ENCODE results near the gene WDR70.

WDR70 gene

DNA sequence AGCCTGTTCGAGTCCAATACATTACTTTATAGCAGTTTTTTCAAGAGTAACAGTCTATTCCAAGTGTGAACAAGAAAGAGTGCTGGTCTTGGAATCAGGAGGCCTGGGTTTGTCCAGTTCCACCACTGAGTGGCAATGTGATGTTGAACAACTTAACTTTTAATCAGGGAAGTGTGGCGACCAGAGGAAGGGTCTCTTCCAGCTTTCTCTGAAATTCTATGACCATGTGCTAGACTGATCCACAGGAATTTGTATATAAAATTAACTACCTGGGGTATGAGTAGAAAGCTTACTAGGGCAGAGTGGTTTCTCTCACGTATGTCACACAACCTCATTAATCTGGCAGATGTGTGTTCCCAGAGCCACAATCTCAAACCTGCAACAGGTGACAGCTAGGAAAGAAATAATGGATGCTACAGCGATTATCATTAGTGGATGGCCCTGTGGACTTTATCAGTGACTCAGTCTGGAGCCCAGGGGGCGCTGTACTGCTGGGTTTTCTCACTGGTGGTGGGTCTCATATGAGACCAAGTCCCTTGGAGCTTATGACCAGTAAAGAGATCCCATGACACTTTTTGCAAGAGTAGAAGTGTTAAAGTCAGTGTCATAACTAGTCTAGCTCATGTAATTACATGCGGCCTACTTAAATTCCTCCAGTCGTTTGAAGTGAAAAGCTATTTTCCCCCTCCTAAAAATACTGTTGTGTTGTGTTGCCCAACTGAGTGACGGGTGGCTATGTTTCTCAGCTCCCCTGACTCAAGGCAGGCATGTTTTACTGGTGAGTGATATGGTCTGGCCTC is 344.2 kb downstream of the WDR70 start:
- DNase-seq (ENCODE audit: low spot score), result peak; percentile 28

DNA sequence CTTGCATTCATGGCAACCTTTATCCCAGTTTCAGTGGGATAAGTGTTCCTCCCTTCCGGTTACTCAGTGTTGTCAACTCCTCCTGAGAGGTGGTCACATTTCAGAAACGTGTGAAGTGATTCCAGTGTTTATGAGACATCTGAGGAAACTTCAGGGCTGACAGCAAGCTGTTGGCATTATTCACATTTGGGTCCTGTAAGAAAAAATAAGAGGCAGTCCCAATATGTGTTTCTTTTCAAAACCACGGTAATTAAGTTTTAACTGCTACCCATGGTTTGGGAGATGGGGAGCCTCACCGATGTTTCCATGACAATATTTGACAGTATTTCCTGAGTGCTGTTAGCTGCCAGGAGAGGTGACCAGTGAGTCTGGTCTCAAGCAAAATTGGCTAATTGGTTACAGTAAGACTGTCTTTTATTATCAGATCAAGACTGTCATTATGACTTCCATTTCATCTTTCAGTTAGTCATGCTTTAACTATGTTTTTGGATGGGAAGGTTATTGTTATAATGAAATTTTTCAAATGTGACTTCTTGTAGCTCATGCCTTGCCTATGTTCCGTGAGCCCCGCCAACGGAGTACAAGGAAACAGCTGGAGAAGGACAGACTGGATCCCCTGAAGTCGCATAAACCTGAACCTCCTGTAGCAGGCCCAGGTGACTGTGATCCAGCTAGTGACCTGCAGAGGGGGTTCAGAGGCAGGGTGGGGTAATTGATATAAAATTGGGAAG is 345.4 kb downstream of the WDR70 start:
- DNase-seq (ENCODE audit: low spot score), result no peak

DNA sequence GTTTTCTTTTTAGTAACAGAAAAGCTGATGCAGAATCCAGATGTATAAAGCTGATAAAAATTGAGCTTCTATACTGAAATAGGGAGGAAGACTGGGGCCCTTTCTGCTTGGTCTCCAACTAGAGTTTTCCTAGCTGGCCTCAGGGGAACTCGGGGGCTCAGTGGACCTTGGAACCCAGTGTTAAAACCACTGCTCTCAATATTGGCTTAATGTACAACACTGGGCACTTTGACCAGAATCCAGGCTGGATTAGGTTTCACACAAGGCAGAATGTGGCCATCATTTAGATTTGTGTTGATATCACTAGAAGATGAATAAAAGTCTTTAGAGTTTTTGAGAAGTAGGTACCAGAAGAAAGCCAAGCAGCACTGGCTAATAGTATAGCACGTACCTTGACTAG is 346.1 kb downstream of the WDR70 start:
- DNase-seq (ENCODE audit: low spot score), result no peak

DNA sequence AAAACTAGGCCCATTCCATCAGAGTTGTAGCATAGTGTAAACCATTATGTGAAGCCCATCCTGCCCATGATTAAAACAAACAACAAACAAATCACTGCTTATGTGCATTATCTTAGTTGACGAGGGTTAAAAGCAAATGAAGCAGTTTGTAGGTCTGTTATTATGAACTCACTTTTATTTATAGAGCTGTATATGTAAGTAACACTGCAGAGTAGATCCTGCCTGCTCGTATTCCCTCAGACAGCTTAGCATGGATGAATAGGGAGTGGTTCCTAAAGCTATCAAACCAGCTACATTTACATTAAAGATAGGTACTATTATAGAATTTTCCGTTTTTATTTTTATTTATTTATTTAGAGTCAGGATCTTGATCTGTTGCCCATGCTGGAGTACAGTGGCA is 348.1 kb downstream of the WDR70 start:
- DNase-seq (ENCODE audit: low spot score), result no peak

DNA sequence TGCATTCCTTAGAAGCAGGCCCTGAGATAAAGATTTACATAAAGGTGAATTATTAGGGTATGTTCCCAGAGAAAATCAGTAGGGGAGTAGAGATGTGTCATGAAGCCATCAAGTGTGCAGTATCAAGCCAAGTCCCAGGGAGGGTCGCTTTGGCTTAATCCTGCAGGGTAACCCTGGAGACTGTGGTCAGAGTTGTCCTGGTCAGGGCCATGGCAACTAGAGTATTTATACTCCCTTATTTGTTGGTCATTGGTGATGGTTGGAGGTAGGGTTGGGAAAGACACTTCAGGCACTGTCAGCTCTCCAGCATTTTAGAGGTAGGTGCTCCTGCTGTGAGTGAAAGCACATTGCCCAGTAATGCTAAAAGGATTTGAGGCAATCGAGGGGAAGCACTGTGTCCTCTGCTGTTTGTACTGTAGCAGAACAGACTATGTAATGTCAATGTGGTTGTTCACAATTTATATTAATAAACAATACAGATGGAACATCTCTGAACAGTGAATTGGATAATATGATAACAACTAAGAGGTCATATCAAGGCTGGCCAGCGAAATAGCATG is 351.9 kb downstream of the WDR70 start:
- no peak for DNase-seq (ENCODE audit: low spot score)

DNA sequence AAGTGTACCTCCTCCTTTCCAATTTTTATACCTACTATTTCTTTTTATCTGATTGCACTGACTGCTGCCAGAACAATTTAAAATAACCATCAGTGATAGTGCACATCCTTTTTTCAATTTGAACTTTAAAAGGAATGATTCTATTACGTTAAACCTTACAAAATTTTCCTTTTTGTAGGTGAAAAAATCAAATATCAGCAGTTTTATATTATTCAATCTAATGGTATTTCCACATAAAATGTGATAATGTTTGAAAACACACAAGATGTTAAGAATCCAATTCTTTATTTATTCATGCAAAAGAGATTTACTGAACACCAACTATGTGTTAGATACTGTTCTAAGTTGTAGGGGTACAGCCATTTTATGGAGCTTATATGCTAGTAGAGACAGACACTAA is 355.0 kb downstream of the WDR70 start:
- no peak for DNase-seq (ENCODE audit: low spot score)

DNA sequence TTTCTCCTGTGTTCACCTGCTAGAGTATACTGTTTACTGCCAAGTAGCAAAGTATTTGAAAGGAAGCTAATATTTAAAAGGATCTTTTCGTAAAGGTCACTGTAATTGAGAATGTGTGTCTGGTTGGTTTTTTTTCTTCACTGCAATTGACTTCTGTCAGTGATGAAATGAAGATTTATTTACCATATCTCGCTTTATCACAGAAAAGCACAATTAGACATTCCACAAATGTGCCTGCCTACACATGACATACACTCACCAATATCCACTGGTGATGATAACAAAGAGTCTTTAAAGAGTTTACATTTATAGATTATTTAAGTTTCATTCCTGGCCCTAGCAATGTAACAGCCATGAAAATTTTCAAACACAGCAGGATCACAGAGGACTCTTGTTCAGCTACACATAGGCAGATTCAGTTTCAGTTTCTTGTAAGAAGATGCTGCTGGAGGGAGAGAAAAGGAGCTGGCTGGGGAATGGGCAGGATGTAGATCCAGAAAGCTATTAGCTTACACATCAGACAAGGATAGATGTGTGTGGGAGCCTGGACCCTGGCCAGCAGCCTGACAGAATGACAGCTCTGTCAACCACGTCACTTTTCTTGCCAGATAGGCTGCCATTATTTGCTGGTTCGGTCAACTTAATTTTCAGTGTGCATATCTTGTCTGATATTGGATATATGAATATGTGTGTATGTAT is 356.7 kb downstream of the WDR70 start:
- DNase-seq (ENCODE audit: low spot score), result peak; percentile 79

DNA sequence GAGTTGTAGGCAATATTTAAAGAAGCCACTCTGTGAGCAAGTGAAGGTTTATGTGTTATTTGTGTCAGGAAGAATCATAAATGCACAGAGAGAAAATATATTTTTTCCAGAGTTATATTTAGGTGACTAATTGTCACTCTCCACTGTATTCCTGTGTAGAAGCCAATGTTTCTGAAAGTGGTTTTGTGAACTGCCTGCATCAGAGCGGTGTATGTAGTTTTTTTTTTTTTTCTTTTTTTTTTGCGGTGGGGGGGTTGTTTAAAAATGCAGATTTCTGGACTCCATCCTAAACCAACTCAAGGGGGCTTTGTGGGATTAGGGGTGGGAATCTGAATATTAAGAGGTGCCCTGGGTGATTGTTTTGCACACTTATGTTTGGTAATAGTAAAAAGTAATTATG is 357.3 kb downstream of the WDR70 start:
- DNase-seq (ENCODE audit: low spot score), result no peak

DNA sequence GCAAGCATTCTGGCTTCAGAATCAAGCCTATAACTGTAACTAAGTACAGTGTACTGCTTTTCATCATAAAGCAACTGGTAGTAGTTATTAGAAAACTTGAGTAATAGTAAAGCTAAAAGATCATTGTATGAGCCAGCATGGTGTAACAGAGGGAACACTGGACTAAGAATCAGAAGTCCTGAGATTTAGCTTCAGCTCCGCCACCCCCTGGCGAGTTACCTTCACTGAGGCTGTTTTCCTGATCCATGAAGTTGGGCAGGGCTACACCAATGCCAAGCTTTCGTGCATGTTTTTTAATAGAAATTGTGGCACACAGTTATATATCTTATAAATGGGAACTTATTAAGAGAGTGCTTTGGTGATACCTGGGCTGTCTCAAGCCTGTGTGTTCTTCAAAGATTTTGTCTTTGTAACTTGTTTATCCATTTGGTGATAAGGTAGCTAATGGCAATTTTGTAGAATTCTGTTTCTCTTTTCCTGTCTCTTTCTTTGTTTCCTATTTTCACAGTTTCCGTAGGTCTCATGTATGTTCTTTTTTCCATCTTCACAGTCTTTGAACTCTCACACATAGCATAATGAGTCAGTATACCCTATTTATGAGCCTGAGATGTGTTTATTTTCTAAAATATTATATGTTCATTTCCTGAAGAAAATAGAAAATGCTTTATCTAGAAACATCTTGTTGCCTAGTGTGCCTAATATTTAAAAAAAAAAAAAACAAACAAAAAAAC is 358.4 kb downstream of the WDR70 start:
- no peak for DNase-seq (ENCODE audit: low spot score)

DNA sequence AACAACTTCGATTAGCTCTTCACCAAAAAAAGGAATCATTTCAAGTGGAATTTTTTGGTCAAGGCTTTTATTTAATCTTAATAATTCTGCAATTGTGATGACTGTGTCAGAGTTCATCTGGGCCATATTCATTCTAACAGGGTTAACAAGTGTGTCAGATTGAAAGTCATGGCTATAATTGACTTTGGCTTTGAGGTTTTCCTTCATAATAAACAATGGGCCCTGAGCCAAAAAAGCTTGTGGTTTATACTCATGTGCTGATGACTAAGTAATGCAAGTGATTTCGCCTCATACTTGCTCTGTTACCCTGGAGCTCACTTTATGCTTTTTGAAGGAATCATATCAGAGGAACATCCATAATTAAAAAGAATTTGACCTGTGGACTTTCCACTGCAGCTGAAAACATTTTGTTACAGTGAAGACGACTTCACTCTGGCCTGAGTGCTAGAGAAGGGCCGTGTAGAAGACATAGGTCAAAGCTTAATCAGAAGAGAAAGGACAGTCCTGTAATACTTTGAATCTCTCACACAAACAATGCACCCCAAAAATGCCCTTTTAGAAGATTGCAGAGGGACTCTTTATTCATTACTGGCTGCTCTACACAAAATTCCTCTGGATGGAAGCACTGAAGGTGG is 359.1 kb downstream of the WDR70 start:
- no peak for DNase-seq (ENCODE audit: low spot score)

DNA sequence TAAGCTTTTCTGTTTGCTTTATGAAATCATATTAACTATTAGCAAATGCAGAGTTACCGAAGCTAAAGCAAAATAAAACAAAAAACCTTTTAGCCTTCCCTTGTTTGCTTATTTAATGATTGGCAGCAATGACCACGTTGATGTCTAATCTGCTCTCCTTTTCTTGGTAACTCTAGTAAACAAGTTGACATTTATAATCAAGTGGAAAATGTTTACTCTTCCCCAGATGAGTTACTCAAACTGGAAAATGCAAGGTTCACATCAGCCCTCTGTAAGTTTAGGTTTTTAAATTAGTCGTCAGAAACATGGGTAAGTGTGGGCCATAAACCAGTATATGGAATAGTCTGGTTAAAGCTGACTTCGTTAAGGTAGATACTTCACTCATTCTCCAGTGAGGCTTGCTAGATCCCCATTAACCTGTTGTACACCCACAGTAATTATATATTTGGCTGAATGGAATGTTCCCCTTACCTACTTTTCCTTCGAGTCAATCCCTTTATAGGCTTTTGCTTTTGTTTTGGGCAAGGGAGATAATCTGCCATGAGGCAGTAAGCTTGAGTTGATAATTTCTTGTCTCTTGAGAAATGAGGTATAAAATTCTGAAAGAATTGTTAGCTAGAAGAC is 359.9 kb downstream of the WDR70 start:
- DNase-seq (ENCODE audit: low spot score), result no peak

DNA sequence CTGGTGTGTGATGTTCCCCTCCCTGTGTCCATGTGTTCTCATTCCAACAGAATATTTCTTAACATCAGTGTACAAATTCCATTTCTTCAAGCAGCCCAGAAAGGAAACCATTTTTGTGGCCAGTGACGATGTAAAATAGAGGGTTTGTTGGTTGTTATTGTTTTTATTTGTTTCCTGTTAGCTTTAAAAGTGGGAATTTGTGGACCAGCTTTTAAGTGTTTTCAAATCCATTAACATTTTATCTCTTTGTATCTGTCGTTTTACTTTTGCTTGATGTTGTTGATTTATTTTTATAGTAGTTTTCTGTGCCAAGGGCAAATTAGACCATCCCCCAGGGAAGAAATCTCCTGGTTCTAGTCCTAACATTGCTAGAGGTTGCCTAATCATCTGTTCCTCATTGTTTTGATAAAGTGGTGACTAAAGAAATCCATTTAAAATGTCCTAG is 360.7 kb downstream of the WDR70 start:
- no peak for DNase-seq (ENCODE audit: low spot score)

DNA sequence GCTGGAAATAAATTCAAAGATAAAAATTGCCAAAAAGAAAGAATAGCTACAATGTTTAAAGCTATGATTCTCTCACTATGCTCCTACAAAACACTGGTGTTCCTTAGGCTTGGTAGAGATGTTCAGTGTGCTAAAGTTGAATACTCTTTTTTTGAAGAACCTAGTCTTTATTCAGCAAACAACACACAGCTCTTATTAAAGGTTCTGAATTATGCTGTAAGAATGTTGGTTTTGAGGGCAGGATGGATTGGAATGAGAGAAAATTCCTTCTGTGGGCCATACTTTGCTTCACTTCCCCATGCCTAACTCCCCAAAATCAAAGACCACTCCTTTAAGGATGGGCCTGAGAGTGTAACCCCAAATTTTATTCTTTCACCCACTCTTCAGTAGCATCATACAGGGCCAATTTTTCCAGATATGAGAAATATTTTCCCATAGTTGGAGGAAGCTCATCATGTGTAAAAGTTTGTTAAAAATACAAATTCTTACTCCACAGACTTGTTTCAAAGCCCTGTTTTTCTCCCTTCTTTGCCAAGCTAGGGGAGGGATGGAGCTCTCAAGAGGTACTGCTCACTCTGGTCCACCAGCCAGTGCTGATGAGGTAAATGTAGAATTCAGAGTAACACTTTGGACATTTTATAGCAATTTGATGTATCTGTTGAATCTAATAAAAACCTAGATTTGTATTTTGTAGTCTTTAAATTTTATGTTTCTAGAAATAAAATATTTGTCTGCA is 361.4 kb downstream of the WDR70 start:
- DNase-seq (ENCODE audit: low spot score), result no peak

DNA sequence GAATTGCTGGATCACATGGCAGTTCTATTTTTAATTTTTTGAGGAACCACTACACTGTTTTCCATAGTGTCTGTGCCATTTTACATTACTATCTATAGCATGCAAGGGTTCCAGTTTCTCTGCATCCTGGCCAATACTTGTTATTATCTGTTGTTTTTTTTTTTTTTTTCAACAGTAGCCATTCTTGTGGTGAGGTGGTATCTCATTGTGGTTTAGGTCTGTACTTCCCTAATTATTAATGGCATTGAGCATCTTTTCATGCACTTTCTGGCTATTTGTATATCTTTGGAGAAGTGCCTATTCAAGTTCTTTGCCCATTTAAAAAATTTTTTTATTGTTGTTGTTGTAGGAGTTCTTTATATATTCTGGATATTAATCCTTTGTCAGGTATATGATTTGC is 363.0 kb downstream of the WDR70 start:
- no peak for DNase-seq (ENCODE audit: low spot score)

DNA sequence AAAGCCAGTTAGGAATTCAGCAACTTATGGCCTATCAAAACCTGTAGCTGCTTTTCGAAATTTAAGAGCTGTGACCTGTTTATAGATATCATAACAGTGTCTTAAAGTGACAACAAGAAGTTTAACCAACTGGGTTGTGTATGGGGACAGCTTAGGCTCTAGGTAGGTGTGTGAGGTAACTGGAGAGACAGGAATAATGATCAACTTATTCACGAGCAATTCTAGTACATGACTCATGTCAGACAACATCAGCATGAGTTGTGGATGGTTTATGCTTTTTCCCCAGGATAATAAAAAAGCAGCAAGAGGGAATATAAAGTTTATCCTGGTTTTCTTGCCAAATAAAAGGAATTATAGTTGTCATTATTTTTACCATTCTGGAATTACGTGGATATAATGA is 372.1 kb downstream of the WDR70 start:
- no peak for DNase-seq (ENCODE audit: low spot score)

DNA sequence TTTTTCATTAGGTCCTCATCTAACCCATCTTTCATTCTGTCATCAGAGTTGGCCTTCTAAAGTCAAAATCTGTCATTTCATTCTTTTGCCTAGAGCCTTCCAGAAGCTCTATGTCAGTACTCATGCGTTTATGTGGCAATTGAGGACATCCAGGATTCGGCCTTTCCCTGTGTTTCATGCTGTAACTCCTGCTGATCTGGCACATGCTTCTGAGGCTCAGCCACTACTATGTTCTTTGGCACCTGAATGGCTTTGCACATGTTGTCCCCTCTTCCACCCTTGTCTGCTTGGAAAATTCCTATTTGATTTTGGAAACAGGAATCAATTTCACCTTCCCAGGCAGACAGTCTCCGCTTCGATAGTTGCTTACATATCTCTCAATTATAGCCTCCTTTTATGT is 375.9 kb downstream of the WDR70 start:
- no peak for DNase-seq (ENCODE audit: low spot score)

DNA sequence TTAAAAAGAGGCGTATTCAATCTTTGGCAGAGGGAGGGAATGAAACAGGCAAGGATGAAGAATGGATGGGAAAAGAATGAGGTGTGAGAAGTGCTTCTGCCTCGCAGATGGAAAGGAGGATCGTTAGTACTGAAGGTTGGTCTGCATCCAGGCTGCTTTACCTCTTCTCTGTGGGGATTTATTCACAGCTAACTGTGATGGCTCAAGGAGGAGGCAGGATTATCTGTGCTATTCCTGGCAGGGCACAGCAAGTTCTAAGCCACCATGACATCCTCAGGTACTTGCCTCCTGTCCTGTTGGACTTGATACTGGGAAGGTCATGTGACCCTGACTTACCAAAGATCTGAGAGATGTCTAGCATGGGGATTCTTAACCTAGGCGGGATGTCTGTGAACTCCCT is 376.5 kb downstream of the WDR70 start:
- DNase-seq (ENCODE audit: low spot score), result no peak

DNA sequence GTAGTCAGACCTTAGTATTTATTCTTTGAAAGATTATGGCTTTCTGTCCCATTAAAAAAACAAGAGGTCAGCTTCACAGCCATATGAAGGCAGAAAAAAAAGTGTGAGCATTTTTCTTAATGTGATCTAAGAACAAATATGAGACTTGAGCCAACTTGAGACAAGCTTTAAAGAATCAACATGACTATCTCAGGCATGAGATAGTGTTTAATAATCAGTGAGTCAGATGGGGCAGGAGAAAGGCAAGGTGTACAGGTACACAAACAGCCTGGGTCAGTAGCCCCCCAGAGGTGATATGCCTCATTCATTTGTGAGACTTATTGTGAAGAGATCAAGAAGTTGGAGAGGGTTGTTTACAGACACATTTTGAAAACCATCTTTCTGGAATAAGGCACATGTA is 377.1 kb downstream of the WDR70 start:
- DNase-seq (ENCODE audit: low spot score), result no peak

DNA sequence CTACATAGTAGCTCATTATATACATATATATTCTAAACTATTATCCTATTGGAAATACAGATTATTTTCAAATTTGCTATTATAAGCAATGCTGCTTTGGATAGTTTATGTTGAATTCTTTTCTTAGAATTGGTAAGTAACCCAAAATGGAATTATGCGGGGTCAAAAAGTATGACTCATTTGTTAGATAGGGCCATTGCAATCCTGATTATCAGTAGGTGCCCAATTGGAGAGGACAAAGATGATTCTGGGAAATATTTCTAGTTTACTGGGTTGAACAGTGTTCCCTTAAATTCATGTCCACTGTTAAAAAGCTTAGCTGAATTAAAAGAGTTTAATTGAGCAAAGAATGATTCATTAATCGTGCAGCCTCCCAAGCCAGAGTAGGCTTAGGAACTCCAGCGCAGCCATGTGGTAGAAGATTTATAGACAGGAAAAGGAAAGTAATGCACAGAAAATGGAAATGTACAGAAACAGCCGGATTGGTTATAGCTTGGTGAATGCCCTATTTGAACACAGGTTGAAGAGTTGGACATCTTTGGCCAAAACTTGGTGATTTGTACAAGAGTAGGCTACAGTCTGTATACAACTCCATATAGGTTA is 379.0 kb downstream of the WDR70 start:
- no peak for DNase-seq (ENCODE audit: low spot score)

DNA sequence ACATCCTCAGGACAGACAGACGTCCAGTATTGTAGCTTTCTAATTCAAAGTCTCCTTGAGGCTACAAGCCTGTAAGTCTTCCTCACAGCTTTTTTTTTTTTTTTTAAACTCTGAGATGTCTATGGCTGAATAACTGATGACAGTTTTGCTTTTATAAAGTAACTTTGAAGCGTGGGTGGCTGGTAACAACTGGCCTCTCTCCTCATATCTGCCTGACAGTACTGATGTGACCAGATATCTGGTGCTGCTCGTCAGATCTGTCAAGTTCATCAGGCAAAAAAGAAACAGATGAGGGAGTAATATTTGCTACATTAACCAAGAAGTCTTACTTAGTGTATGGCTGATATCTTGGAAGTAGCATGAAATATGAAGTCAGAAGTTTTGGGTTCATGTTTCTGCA is 388.1 kb downstream of the WDR70 start:
- no peak for DNase-seq (ENCODE audit: low spot score)

Data from Ammon's horn (tissue), 1 donor.